IMR-90 (cell line): Measurements from ENCODE around the gene TRIO. TPM values are rescaled to one million over a fixed set of nuclear protein-coding genes. Genes with fewer than 3 reads are reported as not detected.

Source experiments
- ATAC-seq: fragments of 200-7000 bp; cut with Tn5 transposase; 2 replicates; pipeline ENCODE4 v1.9.1; 2020; ENCODE audit warnings: low read depth, mild to moderate bottlenecking, moderate library complexity
- BruUV-seq: library from RNA; stranded (reverse); fragments of 400-500 nt; replicated peaks from 2 replicates; lab custom pipeline; 2021; lab: Mats Ljungman, UMichigan
- CTCF ChIA-PET: fragments of 300-600 bp; formaldehyde crosslinking; extraction: SDS; loops from one replicate; lab custom pipeline; 2021; ENCODE audit warnings: antibody characterized with exemption; lab: Yijun Ruan, JAX
- POLR2A ChIA-PET: fragments of 300-600 bp; sonication (Branson Sonifier 250); formaldehyde crosslinking; loops from one replicate; lab custom pipeline; 2022; ENCODE audit warnings: antibody characterized with exemption; ENCODE audit not compliant: unreplicated experiment; lab: Charles Lee
- DNase-seq: peaks from one replicate; pipeline ENCODE4 v3.0.0; 2013
- H2AFZ ChIP-seq: replicated peaks from 2 replicates; pipeline ENCODE3; 2013; ENCODE audit warnings: low read length, mild to moderate bottlenecking; ENCODE audit not compliant: poor library complexity
- H2AK5ac ChIP-seq: 2 replicates; pipeline ENCODE4 v1.6.1; 2013; ENCODE audit warnings: low read depth, low read length, inconsistent platforms
- H2AK9ac ChIP-seq: replicated peaks from 2 replicates; pipeline ENCODE3; 2013; ENCODE audit warnings: mild to moderate bottlenecking, low read depth, low read length, moderate library complexity; ENCODE audit not compliant: poor library complexity
- H2BK120ac ChIP-seq: 2 replicates; pipeline ENCODE4 v1.6.1; 2013; ENCODE audit warnings: low read depth, low read length, inconsistent platforms
- H2BK15ac ChIP-seq: 3 replicates; pipeline ENCODE4 v1.6.1; 2013; ENCODE audit warnings: low read depth, low read length, inconsistent platforms
- H2BK20ac ChIP-seq: 2 replicates; pipeline ENCODE4 v1.6.1; 2013; ENCODE audit warnings: low read depth, mild to moderate bottlenecking, inconsistent platforms, low read length, moderate library complexity
- H2BK5ac ChIP-seq: 2 replicates; pipeline ENCODE4 v1.6.1; 2013; ENCODE audit warnings: mild to moderate bottlenecking, low read depth, low read length, inconsistent platforms; ENCODE audit not compliant: poor library complexity, severe bottlenecking
- H3K14ac ChIP-seq: replicated peaks from 2 replicates; pipeline ENCODE4 v1.6.1; 2013; ENCODE audit warnings: low read depth, low read length, inconsistent platforms
- H3K18ac ChIP-seq: 2 replicates; pipeline ENCODE4 v1.6.1; 2013; ENCODE audit warnings: low read depth, low read length, control low read depth
- H3K23ac ChIP-seq: 2 replicates; pipeline ENCODE4 v1.6.1; 2013; ENCODE audit warnings: low read depth, low read length, inconsistent platforms
- H3K27ac ChIP-seq: 2 replicates; pipeline ENCODE4 v1.5.1; 2013; ENCODE audit warnings: mild to moderate bottlenecking, control low read depth, low read length; ENCODE audit not compliant: insufficient read depth
- H3K27me3 ChIP-seq: 2 replicates; pipeline ENCODE4 v1.6.1; 2013; ENCODE audit warnings: low read length; ENCODE audit not compliant: control insufficient read depth, insufficient read depth
- H3K36me3 ChIP-seq: 2 replicates; pipeline ENCODE4 v1.6.1; 2013; ENCODE audit warnings: low read length, mixed read lengths; ENCODE audit not compliant: control insufficient read depth, insufficient read depth
- H3K4ac ChIP-seq: 2 replicates; pipeline ENCODE4 v1.6.1; 2013; ENCODE audit warnings: low read depth, low read length, inconsistent platforms
- H3K4me1 ChIP-seq: 2 replicates; pipeline ENCODE4 v1.6.1; 2013; ENCODE audit warnings: low read length, mixed read lengths; ENCODE audit not compliant: control insufficient read depth, insufficient read depth
- H3K4me2 ChIP-seq: 2 replicates; pipeline ENCODE4 v1.6.1; 2013; ENCODE audit warnings: low read depth, mild to moderate bottlenecking, control low read depth, low read length, moderate library complexity
- H3K4me3 ChIP-seq: 2 replicates; pipeline ENCODE4 v1.5.1; 2013; ENCODE audit warnings: low read depth, mild to moderate bottlenecking, control low read depth, low read length, moderate library complexity; ENCODE audit not compliant: insufficient read depth
- H3K56ac ChIP-seq: 2 replicates; pipeline ENCODE4 v1.6.1; 2013; ENCODE audit warnings: low read length, inconsistent platforms; ENCODE audit not compliant: insufficient read depth; ENCODE audit errors: extremely low read depth
- H3K79me1 ChIP-seq, 2 experiments: 2 replicates each; pipeline ENCODE4 v1.6.1; 2013; ENCODE audit warnings: low read length in 2 of 2, inconsistent platforms in 1 of 2, low read depth in 1 of 2
- H3K9ac ChIP-seq: 2 replicates; pipeline ENCODE4 v1.6.1; 2013; ENCODE audit warnings: low read depth, low read length, control low read depth
- H3K9me1 ChIP-seq: 2 replicates; pipeline ENCODE4 v1.6.1; 2013; ENCODE audit warnings: low read length, inconsistent platforms; ENCODE audit not compliant: insufficient read depth
- H3K9me3 ChIP-seq: 2 replicates; pipeline ENCODE4 v1.6.1; 2013; ENCODE audit warnings: low read length; ENCODE audit not compliant: control insufficient read depth, insufficient read depth
- H4K20me1 ChIP-seq: 2 replicates; pipeline ENCODE4 v1.6.1; 2013; ENCODE audit warnings: low read length, inconsistent platforms; ENCODE audit not compliant: insufficient read depth
- H4K5ac ChIP-seq: 2 replicates; pipeline ENCODE4 v1.6.1; 2013; ENCODE audit warnings: mild to moderate bottlenecking, low read depth, low read length, control low read depth
- H4K8ac ChIP-seq, 2 experiments: 2 replicates each; pipeline ENCODE4 v1.6.1; 2013; ENCODE audit warnings: low read depth in 2 of 2, low read length in 2 of 2, control low read depth in 1 of 2, inconsistent platforms in 1 of 2
- H4K91ac ChIP-seq: 2 replicates; pipeline ENCODE4 v1.6.1; 2013; ENCODE audit warnings: low read depth, low read length, inconsistent platforms; ENCODE audit not compliant: insufficient read depth
- BHLHE40 ChIP-seq: fragments of 150-350 bp; IDR thresholded peaks from 2 replicates; pipeline ENCODE4 v1.6.1; 2016; ENCODE audit warnings: mild to moderate bottlenecking, low read depth, low read length
- ELK1 ChIP-seq: fragments of 150-350 bp; IDR thresholded peaks from 2 replicates; pipeline ENCODE4 v1.6.1; 2016; ENCODE audit warnings: low read depth, mild to moderate bottlenecking, low read length, moderate library complexity, borderline replicate concordance
- FOS ChIP-seq: fragments of 150-350 bp; IDR thresholded peaks from 2 replicates; pipeline ENCODE4 v1.6.1; 2016; ENCODE audit warnings: low read depth, low read length
- MAZ ChIP-seq: IDR thresholded peaks from 2 replicates; pipeline ENCODE4 v1.6.1; 2012; ENCODE audit warnings: low read depth, mild to moderate bottlenecking, low read length, improper control_type of control experiment, moderate library complexity, borderline replicate concordance
- RCOR1 ChIP-seq: IDR thresholded peaks from 2 replicates; pipeline ENCODE4 v1.6.1; 2012; ENCODE audit warnings: mild to moderate bottlenecking, low read length, improper control_type of control experiment; ENCODE audit not compliant: insufficient replicate concordance
- RFX5 ChIP-seq: IDR thresholded peaks from 2 replicates; pipeline ENCODE4 v1.8.0; 2012; ENCODE audit warnings: low read depth, mild to moderate bottlenecking, low read length, moderate library complexity
- SMC3 ChIP-seq: fragments of 150-350 bp; IDR thresholded peaks from 2 replicates; pipeline ENCODE4 v1.6.1; 2016; ENCODE audit warnings: low read depth, mild to moderate bottlenecking, antibody characterized with exemption, low read length, moderate library complexity
- WGBS, 2 experiments: methylation state at CpG; one replicate each; pipeline versions ENCODE4 v1.1.5 to v1.1.7; 2013; ENCODE audit warnings: missing lambda C conversion rate in 2 of 2; ENCODE audit not compliant: insufficient read length in 1 of 2; ENCODE audit errors: extremely low coverage in 2 of 2; 5-methylcytosine and 5-hydroxymethylcytosine counted together
- dilution Hi-C: fragments of 300-500 bp; cut with HindIII; formaldehyde crosslinking; loops from one replicate; pipeline ENCODE4 v1.14.3; 2018; ENCODE audit warnings: low sequenced_read_pairs; ENCODE audit not compliant: unreplicated experiment
- in situ Hi-C: fragments of 300-500 bp; cut with MboI; formaldehyde crosslinking; loops from 3 replicates; pipeline ENCODE4 v1.14.3; 2019; ENCODE audit warnings: low sequenced_read_pairs, inconsistent platforms, mixed read lengths
- intact Hi-C: fragments of 100-400 bp; cut with micrococcal nuclease; formaldehyde crosslinking; loops from 2 replicates; pipeline ENCODE4 v1.10.0; 2022
- polyA plus RNA-seq, 3 experiments: library from polyadenylated mRNA; depleted of rRNA; stranded (reverse); fragments of >200 nt; gene quantifications; 2 replicates each; pipeline ENCODE4 v1.2.3, GENCODE V29; 2012; ENCODE audit warnings: low replicate concordance in 1 of 3
- total RNA-seq: library from RNA; depleted of rRNA; stranded (reverse); fragments of >200 nt; gene quantifications from 2 replicates; pipeline ENCODE4 v1.2.3, GENCODE V29; 2012

Gene TRIO
- total and polyA plus RNA-seq, 2 of the 4 experiments (the other 2 are of a cell fraction): 206 to 522 TPM

- no peaks in the 10 kb centered on the region for H3K27me3 ChIP-seq
- no CpG with 5 or more reads among the region's 15 CpGs for WGBS, 2 experiments
- TF ChIP-seq RFX5 (no peak), FOS (no peak), BHLHE40 (no peak), ELK1 (no peak), SMC3 (no peak), RCOR1 (no peak), MAZ (no peak)
- 0 out of 2 replicates have a peak overlapping the region, but pooled peaks have one; percentile 6 for H2BK120ac ChIP-seq
- peak overlapping the region; percentile 15 for H3K27ac ChIP-seq
- H2AK9ac ChIP-seq: no peak overlapping the region
- H2BK15ac ChIP-seq: no peak overlapping the region
- DNase-seq: no peak
- H4K8ac ChIP-seq: peak overlapping the region in 1 of 2 experiments; percentile 65; a peak in 2 of 4 replicates
- ATAC-seq: no peak
- H3K9ac ChIP-seq: no peak overlapping the region
- peaks cover 21 to 84% of the 10 kb centered on the region in 2 experiments for H3K79me1 ChIP-seq
- no peak overlapping the region for H3K4me3 ChIP-seq
- dilution Hi-C loops (no loop called here), intact Hi-C loops (no loop called here), in situ Hi-C loops (no loop called here)
- H2BK5ac ChIP-seq: peak overlapping the region; percentile 8
- peaks cover 24% of the 10 kb centered on the region for H3K36me3 ChIP-seq
- peak overlapping the region; percentile 38 for H3K4ac ChIP-seq
- peaks cover 48% of the 10 kb centered on the region for H3K4me1 ChIP-seq
- peaks cover 89% of the 10 kb centered on the region for H4K20me1 ChIP-seq
- H4K5ac ChIP-seq: no peak overlapping the region; the same call in 1 of the 2 replicates
- H4K91ac ChIP-seq: no peak overlapping the region
- H3K9me1 ChIP-seq: peaks cover 40% of the 10 kb centered on the region
- H3K56ac ChIP-seq: no peak overlapping the region
- ChIA-PET CTCF (no interaction called here), POLR2A (no interaction called here)
- peak overlapping the region; percentile 29; the same call in 1 of the 2 replicates for H3K14ac ChIP-seq
- no TSS peak for BruUV-seq
- no peak overlapping the region; the same call in 1 of the 2 replicates for H3K4me2 ChIP-seq
- H2AFZ ChIP-seq: no peak overlapping the region
- peak overlapping the region; percentile 47; the same call in 1 of the 2 replicates for H2AK5ac ChIP-seq
- peak overlapping the region; percentile 79; the same call in 1 of the 2 replicates for H3K23ac ChIP-seq
- H3K9me3 ChIP-seq: no peaks in the 10 kb centered on the region
- no peak overlapping the region for H2BK20ac ChIP-seq
- H3K18ac ChIP-seq: no peak overlapping the region
Observed at GRCh38 chr5:14445576-14446290, 302.6 kb downstream of the TRIO start.
